HG03060 (cell line): ENCODE data around the gene CABLES1.
"Not testable (repeated sequence)": the region's sequence is repeated elsewhere in the genome, so short reads cannot be mapped to it uniquely, and the experiment has no call there.

Experiments
- ATAC-seq: cut with Tn5 transposase; IDR thresholded peaks from one replicate; pipeline ENCODE4 v1.9.1; 2021; ENCODE audit warnings: low read depth, moderate number of reproducible peaks; ENCODE audit not compliant: unreplicated experiment

CABLES1 gene

GRCh38 chr18:23281626-23282436 is 146.5 kb downstream of the CABLES1 start:
- no peak for ATAC-seq

- ATAC-seq = no peak
Measured at GRCh38 chr18:23282437-23282781, 147.1 kb downstream of the CABLES1 start.

- ATAC-seq = peak; percentile 96
Measured at GRCh38 chr18:23283916-23284430, 148.7 kb downstream of the CABLES1 start.

GRCh38 chr18:23284629-23285028 is 149.3 kb downstream of the CABLES1 start:
- no peak for ATAC-seq

- ATAC-seq = not testable (repeated sequence)
Measured at GRCh38 chr18:23285581-23285980, 150.3 kb downstream of the CABLES1 start.

- no peak for ATAC-seq
Measured at GRCh38 chr18:23291456-23292205, 156.3 kb downstream of the CABLES1 start.

- ATAC-seq = no peak
Measured at GRCh38 chr18:23300231-23300805, 165.0 kb downstream of the CABLES1 start.

- ATAC-seq = no peak
Measured at GRCh38 chr18:23301972-23302371, 166.7 kb downstream of the CABLES1 start.

- no peak for ATAC-seq
Measured at GRCh38 chr18:23302511-23302850, 167.2 kb downstream of the CABLES1 start.

- no peak for ATAC-seq
Measured at GRCh38 chr18:23302851-23303527, 167.7 kb downstream of the CABLES1 start.

- no peak for ATAC-seq
Measured at GRCh38 chr18:23306822-23307221, 171.5 kb downstream of the CABLES1 start.

GRCh38 chr18:23307567-23308295 is 172.4 kb downstream of the CABLES1 start:
- no peak for ATAC-seq
